Endothelial cell (in vitro differentiated cells): ENCODE results near the gene GALNT16. TPM values are rescaled to one million over a fixed set of nuclear protein-coding genes. Genes with fewer than 3 reads are reported as not detected.

Experiments used
- DNase-seq: peaks from one replicate; pipeline ENCODE4 v3.0.0; 2021; ENCODE audit warnings: low spot score
- H3K27ac Mint-ChIP-seq: one replicate; pipeline ENCODE4 v1.8.0; 2021; ENCODE audit warnings: mixed read lengths, inconsistent platforms; ENCODE audit not compliant: unreplicated experiment
- H3K27me3 Mint-ChIP-seq: one replicate; pipeline ENCODE4 v1.8.0; 2021; ENCODE audit warnings: mild to moderate bottlenecking, moderate library complexity, mixed read lengths, inconsistent platforms; ENCODE audit not compliant: unreplicated experiment
- H3K36me3 Mint-ChIP-seq: one replicate; pipeline ENCODE4 v1.8.0; 2021; ENCODE audit warnings: mild to moderate bottlenecking, low read depth, mixed read lengths, inconsistent platforms; ENCODE audit not compliant: unreplicated experiment
- H3K4me1 Mint-ChIP-seq: one replicate; pipeline ENCODE4 v1.8.0; 2021; ENCODE audit warnings: mild to moderate bottlenecking, mixed read lengths, inconsistent platforms; ENCODE audit not compliant: unreplicated experiment
- H3K4me3 Mint-ChIP-seq: one replicate; pipeline ENCODE4 v1.8.0; 2021; ENCODE audit warnings: mild to moderate bottlenecking, mixed read lengths, inconsistent platforms; ENCODE audit not compliant: unreplicated experiment
- H3K9me3 Mint-ChIP-seq: one replicate; pipeline ENCODE4 v1.8.0; 2021; ENCODE audit warnings: mixed read lengths, inconsistent platforms; ENCODE audit not compliant: unreplicated experiment
- CTCF ChIP-seq: fragments of 200-600 bp; sonication (generic); IDR thresholded peaks from one replicate; pipeline ENCODE4 v1.5.0; 2021; ENCODE audit warnings: antibody characterized with exemption; ENCODE audit not compliant: unreplicated experiment
- total RNA-seq: library from RNA; stranded (reverse); fragmentation: NEBNext Ultra II Directional; extraction: Animal tissue kit (Norgen Biotek cat#: 25700); gene quantifications from one replicate; pipeline ENCODE4 v1.2.1, GENCODE V29; 2021; ENCODE audit not compliant: unreplicated experiment

Gene GALNT16
- total RNA-seq, 1 donor from 2014 or later, result 2.8 TPM

GRCh38 chr14:69357544-69358200, 97.7 kb downstream of the GALNT16 start:
- no peak for TF ChIP-seq CTCF
- H3K27me3 Mint-ChIP-seq, result peaks cover 7% of the 10 kb centered on the region
- H3K9me3 Mint-ChIP-seq, result no peaks in the 10 kb centered on the region
- H3K4me1 Mint-ChIP-seq, result peaks cover 3% of the 10 kb centered on the region
- DNase-seq, result no peak
- H3K36me3 Mint-ChIP-seq, result no peaks in the 10 kb centered on the region
- no peak overlapping the region for H3K27ac Mint-ChIP-seq
- H3K4me3 Mint-ChIP-seq, result no peak overlapping the region

GRCh38 chr14:69358233-69358963, 98.4 kb downstream of the GALNT16 start:
- no peak overlapping the region for H3K27ac Mint-ChIP-seq
- no peaks in the 10 kb centered on the region for H3K36me3 Mint-ChIP-seq
- H3K4me3 Mint-ChIP-seq, result no peak overlapping the region

GRCh38 chr14:69358966-69359365, 99.0 kb downstream of the GALNT16 start:
- Mint-ChIP-seq H3K27ac (no peak overlapping the region), H3K36me3 (no peaks in the 10 kb centered on the region), H3K27me3 (peaks cover 5% of the 10 kb centered on the region), H3K9me3 (no peaks in the 10 kb centered on the region), H3K4me1 (peaks cover 3% of the 10 kb centered on the region), H3K4me3 (no peak overlapping the region)
- TF ChIP-seq CTCF, result no peak
- DNase-seq, result no peak

More at GRCh38 chr14:69358233-69358963, 98.4 kb downstream of the GALNT16 start:
- H3K4me1 Mint-ChIP-seq, result peaks cover 3% of the 10 kb centered on the region
- no peaks in the 10 kb centered on the region for H3K9me3 Mint-ChIP-seq
- no peak for DNase-seq
- peaks cover 7% of the 10 kb centered on the region for H3K27me3 Mint-ChIP-seq
- TF ChIP-seq CTCF, result no peak

GRCh38 chr14:69360438-69361108, 100.6 kb downstream of the GALNT16 start:
- H3K4me1 Mint-ChIP-seq, result no peaks in the 10 kb centered on the region
- peaks cover 5% of the 10 kb centered on the region for H3K27me3 Mint-ChIP-seq
- H3K27ac Mint-ChIP-seq, result no peak overlapping the region
- no peak for TF ChIP-seq CTCF
- no peaks in the 10 kb centered on the region for H3K9me3 Mint-ChIP-seq
- H3K36me3 Mint-ChIP-seq, result no peaks in the 10 kb centered on the region
- DNase-seq, result no peak
- H3K4me3 Mint-ChIP-seq, result no peak overlapping the region
